Nephron (organoid): ENCODE results near the gene DLX6.

ENCODE experiments used
- H3K27ac Mint-ChIP-seq, 3 experiments: 2 replicates each; pipeline ENCODE4 v1.8.0; 2020; ENCODE audit warnings: mixed read lengths in 3 of 3, mild to moderate bottlenecking in 2 of 3, moderate library complexity in 1 of 3
- H3K27me3 Mint-ChIP-seq: 2 replicates; pipeline ENCODE4 v1.8.0; 2021; ENCODE audit warnings: low read depth, mild to moderate bottlenecking, moderate library complexity, mixed read lengths
- H3K36me3 Mint-ChIP-seq: 2 replicates; pipeline ENCODE4 v1.8.0; 2020; ENCODE audit warnings: low read depth, mixed read lengths
- H3K4me1 Mint-ChIP-seq: 2 replicates; pipeline ENCODE4 v1.8.0; 2020; ENCODE audit warnings: mixed read lengths
- H3K4me3 Mint-ChIP-seq, 3 experiments: 2 replicates each; pipeline ENCODE4 v1.8.0; 2020; ENCODE audit warnings: mild to moderate bottlenecking in 3 of 3, mixed read lengths in 3 of 3, moderate library complexity in 2 of 3
- H3K9me3 Mint-ChIP-seq: 2 replicates; pipeline ENCODE4 v1.8.0; 2020; ENCODE audit warnings: mixed read lengths
- CTCF ChIP-seq, 3 experiments: fragments of 200-600 bp; sonication (generic); IDR thresholded peaks; one replicate each; pipeline ENCODE4 v1.5.0; 2021; ENCODE audit warnings: antibody characterized with exemption in 3 of 3; ENCODE audit not compliant: unreplicated experiment in 3 of 3

The DLX6 gene

GRCh38 chr7:97011104-97011503 lies 5.8 kb downstream of the DLX6 start:
- Mint-ChIP-seq H3K36me3 (no peaks in the 10 kb centered on the region), H3K27ac (no peak overlapping the region), H3K9me3 (peaks cover 3% of the 10 kb centered on the region), H3K4me3 (no peak overlapping the region), H3K4me1 (no peaks in the 10 kb centered on the region), H3K27me3 (peaks cover 100% of the 10 kb centered on the region)
- no peak for TF ChIP-seq CTCF (IDR thresholded peaks at IDR 0.05; ENCODE audit: unreplicated experiment in 3 of 3)

DNA sequence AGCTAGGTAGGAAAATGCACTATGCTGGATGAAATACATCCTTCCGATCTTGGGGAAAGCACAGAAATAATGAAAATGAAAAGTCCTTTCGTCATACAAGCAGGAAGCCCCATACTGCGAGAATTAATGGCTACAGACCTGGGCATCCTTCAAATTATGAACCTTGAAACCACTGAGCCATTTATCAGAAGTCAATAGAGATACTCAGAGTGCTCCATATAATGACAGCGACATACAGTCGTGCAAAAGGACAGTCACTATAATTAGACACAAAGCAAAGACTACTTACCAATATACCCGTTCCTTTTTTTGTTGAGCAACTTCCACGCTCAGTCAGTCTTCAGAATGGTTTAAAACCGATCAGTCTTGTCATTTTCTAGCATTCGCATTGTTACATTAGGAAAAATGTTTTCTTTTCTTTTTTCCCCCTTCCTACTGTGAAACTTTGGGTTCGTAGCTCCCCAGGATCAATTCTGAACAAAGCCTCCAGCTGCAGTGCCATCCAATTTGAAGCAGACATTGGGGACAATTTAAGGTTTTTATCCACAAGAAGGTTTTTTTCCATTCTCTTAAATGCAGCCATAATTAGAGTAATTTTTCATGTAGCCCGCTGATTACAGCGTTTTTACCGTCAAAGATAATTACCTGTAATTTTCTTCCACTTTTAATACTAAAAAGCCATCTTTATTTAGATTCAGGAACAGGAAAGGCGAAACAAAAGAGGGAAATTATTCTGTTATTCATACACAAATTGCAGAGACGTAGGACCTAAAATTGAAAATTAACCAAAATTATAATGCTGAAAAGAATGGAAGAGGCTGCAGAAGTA lies 6.4 kb downstream of the DLX6 start:
- Mint-ChIP-seq H3K4me3 (no peak overlapping the region), H3K27ac (no peak overlapping the region), H3K4me1 (peaks cover 3% of the 10 kb centered on the region), H3K9me3 (peaks cover 3% of the 10 kb centered on the region), H3K36me3 (no peaks in the 10 kb centered on the region), H3K27me3 (peaks cover 100% of the 10 kb centered on the region)
- TF ChIP-seq CTCF (IDR thresholded peaks at IDR 0.05; ENCODE audit: unreplicated experiment in 3 of 3) = no peak

DNA sequence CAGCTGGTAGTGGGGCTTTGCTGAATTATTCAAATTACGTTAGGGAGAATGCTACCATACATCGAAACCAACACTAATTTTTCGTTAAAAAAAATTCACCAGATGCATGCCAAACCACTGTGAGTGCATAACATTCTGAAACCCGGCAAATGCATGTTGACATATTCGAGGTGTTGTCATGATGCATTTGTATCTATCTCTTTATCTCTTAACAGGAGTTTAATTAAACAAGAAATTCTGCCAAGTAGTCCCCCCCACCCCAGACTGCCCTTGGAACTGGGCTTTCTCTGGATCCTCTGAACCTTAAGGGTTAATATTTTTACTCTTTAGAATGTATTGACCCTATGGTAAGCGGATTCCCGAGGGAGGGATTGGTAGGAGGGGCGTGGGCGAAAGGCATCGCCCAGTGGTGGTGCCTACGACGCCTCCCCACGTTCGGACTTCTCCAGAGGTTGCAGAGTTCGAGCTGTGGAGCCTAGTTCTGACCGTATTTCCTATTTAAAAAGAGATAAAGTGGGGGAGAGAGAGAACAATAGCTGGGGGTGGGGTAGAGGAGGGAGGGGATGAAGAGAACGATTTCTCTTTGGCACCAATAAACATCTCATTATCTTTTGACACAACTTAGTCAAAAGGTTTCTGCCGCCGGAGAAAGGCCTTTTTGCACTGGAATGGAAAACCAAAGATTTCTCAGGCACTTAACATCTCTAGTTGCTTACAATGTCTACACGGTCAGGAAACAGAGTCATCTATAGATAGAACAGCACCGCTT lies 7.2 kb downstream of the DLX6 start:
- TF ChIP-seq CTCF (IDR thresholded peaks at IDR 0.05; ENCODE audit: unreplicated experiment in 3 of 3) = no peak
- no peaks in the 10 kb centered on the region for H3K36me3 Mint-ChIP-seq
- H3K4me3 Mint-ChIP-seq = no peak overlapping the region
- peaks cover 3% of the 10 kb centered on the region for H3K9me3 Mint-ChIP-seq
- peaks cover 100% of the 10 kb centered on the region for H3K27me3 Mint-ChIP-seq
- no peak overlapping the region for H3K27ac Mint-ChIP-seq
- H3K4me1 Mint-ChIP-seq = peaks cover 8% of the 10 kb centered on the region

GRCh38 chr7:97013134-97013844 lies 7.9 kb downstream of the DLX6 start:
- Mint-ChIP-seq H3K36me3 (no peaks in the 10 kb centered on the region), H3K4me1 (peaks cover 11% of the 10 kb centered on the region), H3K4me3 (no peak overlapping the region), H3K27ac (no peak overlapping the region), H3K27me3 (peaks cover 100% of the 10 kb centered on the region), H3K9me3 (peaks cover 3% of the 10 kb centered on the region)
- TF ChIP-seq CTCF (IDR thresholded peaks at IDR 0.05; ENCODE audit: unreplicated experiment in 3 of 3) = no peak

- Mint-ChIP-seq H3K27ac (no peak overlapping the region), H3K27me3 (peaks cover 100% of the 10 kb centered on the region), H3K36me3 (no peaks in the 10 kb centered on the region), H3K4me1 (peaks cover 11% of the 10 kb centered on the region), H3K9me3 (peaks cover 3% of the 10 kb centered on the region), H3K4me3 (no peak overlapping the region)
- TF ChIP-seq CTCF (IDR thresholded peaks at IDR 0.05; ENCODE audit: unreplicated experiment in 3 of 3) = no peak
These were observed 8.4 kb downstream of the DLX6 start for GRCh38 chr7:97013845-97014134.
